Body of pancreas (tissue), 4 donors: ENCODE measurements around the gene ZNF439. TPM values are rescaled to one million over a fixed set of nuclear protein-coding genes. Genes with fewer than 3 reads are reported as not detected.
"Not testable (repeated sequence)": the region's sequence is repeated elsewhere in the genome, so short reads cannot be mapped to it uniquely, and the experiment has no call there.

Experiments used
- ATAC-seq: fragments of 150-250 bp; one replicate; pipeline ENCODE4 v1.9.1; 2016
- DNase-seq, 4 donors: peaks; one replicate each; pipeline ENCODE4 v3.0.0-alpha.2; 2019
- H3K27ac ChIP-seq, 4 donors: fragments of 200-600 bp; sonication (generic); 1 replicate in 3 of 4; 2 replicates in 1 of 4; pipeline versions ENCODE4 v1.5.1 to v1.6.1; 2016 to 2019; ENCODE audit warnings: mild to moderate bottlenecking in 1 of 4, mixed read lengths in 1 of 4, moderate library complexity in 1 of 4
- H3K27me3 ChIP-seq, 2 donors: fragments of 200-600 bp; sonication (generic); one replicate each; pipeline ENCODE4 v1.6.0; 2016; ENCODE audit warnings: mild to moderate bottlenecking in 1 of 2
- H3K36me3 ChIP-seq, 2 donors: fragments of 200-600 bp; sonication (generic); replicated peaks in 1 of 2; 2 replicates each; pipeline ENCODE4 v1.5.1; 2016; ENCODE audit warnings: low read depth in 2 of 2; ENCODE audit not compliant: insufficient read depth in 1 of 2
- H3K4me1 ChIP-seq: fragments of 200-600 bp; sonication (generic); one replicate; pipeline ENCODE4 v1.6.0; 2016
- H3K4me3 ChIP-seq, 2 donors: fragments of 200-600 bp; sonication (generic); 1 replicate in 1 of 2; 2 replicates in 1 of 2; pipeline ENCODE4 v1.5.1; 2016 to 2019
- H3K9me3 ChIP-seq, 3 donors: fragments of 200-600 bp; sonication (generic); 1 replicate in 2 of 3; 2 replicates in 1 of 3; pipeline ENCODE4 v1.5.1; 2016
- CTCF ChIP-seq, 7 experiments: fragments of 450-650 bp in 4 of 7; fragments of 200-600 bp in 3 of 7; sonication (generic) in 3 of 7; IDR thresholded peaks; one replicate each; pipeline ENCODE4 v1.5.1; 2016 to 2019; ENCODE audit warnings: antibody characterized with exemption in 7 of 7
- POLR2A ChIP-seq, 3 donors: fragments of 450-650 bp; IDR thresholded peaks; one replicate each; pipeline ENCODE4 v1.6.1; 2016; ENCODE audit warnings: antibody characterized with exemption in 3 of 3, mild to moderate bottlenecking in 2 of 3
- WGBS, 2 donors: methylation state at CpG; one replicate each; pipeline ENCODE4 v1.1.5; 2017; 5-methylcytosine and 5-hydroxymethylcytosine counted together
- intact Hi-C: fragments of 100-400 bp; cut with DNase I; formaldehyde crosslinking; loops from one replicate; pipeline ENCODE4 v1.15.1; 2023
- total RNA-seq, 2 donors: library from RNA; depleted of rRNA; stranded (reverse); fragments of >200 nt; gene quantifications; one replicate each; pipeline ENCODE4 v1.1.0, GENCODE V29; 2016

ZNF439 gene
- total RNA-seq, 2 donors from 2014 or later: 4.4 to 7.9 TPM

- peaks cover 31% of the 10 kb centered on the region for H3K4me1 ChIP-seq
- DNase-seq: peak in 1 of 4 donors; percentile 14
- TF ChIP-seq POLR2A (IDR thresholded peaks at IDR 0.05): peak in 2 of 3 donors; percentile 7 to 10
- intact Hi-C loops: loop anchor here (10.0 kb wide), 2 partner anchors 95 to 245 kb away; no protein-coding TSS in a partner anchor
- 57 to 71% methylated on average over 6 of the region's 6 CpGs for WGBS, 2 donors
- not testable (repeated sequence) for H3K27me3 ChIP-seq, ATAC-seq, H3K36me3 ChIP-seq, H3K9me3 ChIP-seq, H3K4me3 ChIP-seq
- H3K27ac ChIP-seq: peak overlapping the region; percentile 9 to 96 (median 96)
Observed at GRCh38 chr19:11889901-11890300, 41.4 kb downstream of the ZNF439 start.

GRCh38 chr19:11890634-11891033 lies 42.1 kb downstream of the ZNF439 start:
- Histone ChIP-seq H3K4me3 (no peak overlapping the region), H3K27me3 (no peaks in the 10 kb centered on the region), H3K4me1 (peaks cover 31% of the 10 kb centered on the region), H3K27ac (peak overlapping the region in 3 of 4 donors; percentile 95 to 96 (median 96)), H3K36me3 (no peaks in the 10 kb centered on the region), H3K9me3 (no peaks in the 10 kb centered on the region)
- DNase-seq: no peak
- intact Hi-C loops: no loop called here
- TF ChIP-seq CTCF (IDR thresholded peaks at IDR 0.05) (no peak), POLR2A (IDR thresholded peaks at IDR 0.05) (no peak)
- no peak for ATAC-seq
- WGBS, 2 donors: 87 to 97% methylated on average over 5 of the region's 5 CpGs

GRCh38 chr19:11894851-11895250 lies 46.3 kb downstream of the ZNF439 start:
- Histone ChIP-seq H3K4me3 (no peak overlapping the region), H3K9me3 (peaks cover 0 to 18% (median 0%) of the 10 kb centered on the region in 3 donors), H3K27ac (no peak overlapping the region), H3K4me1 (peaks cover 12% of the 10 kb centered on the region), H3K27me3 (no peaks in the 10 kb centered on the region), H3K36me3 (no peaks in the 10 kb centered on the region)
- intact Hi-C loops: no loop called here
- no peak for TF ChIP-seq CTCF (IDR thresholded peaks at IDR 0.05)
- TF ChIP-seq POLR2A (IDR thresholded peaks at IDR 0.05): no peak
- WGBS, 2 donors: 94 to 98% methylated on average over 6 of the region's 6 CpGs
- no peak for ATAC-seq
- DNase-seq: no peak

- ATAC-seq (no peak), DNase-seq (no peak)
- Histone ChIP-seq H3K4me3 (no peak overlapping the region), H3K36me3 (peaks cover 19 to 20% of the 10 kb centered on the region in 2 donors), H3K4me1 (no peaks in the 10 kb centered on the region), H3K9me3 (peaks cover 0 to 85% (median 15%) of the 10 kb centered on the region in 3 donors), H3K27ac (no peak overlapping the region), H3K27me3 (no peaks in the 10 kb centered on the region)
- intact Hi-C loops: no loop called here
- 93 to 98% methylated on average over 3 of the region's 3 CpGs for WGBS, 2 donors
- TF ChIP-seq POLR2A (IDR thresholded peaks at IDR 0.05) (no peak), CTCF (IDR thresholded peaks at IDR 0.05) (no peak)
Observed at GRCh38 chr19:11902228-11902627, 53.7 kb downstream of the ZNF439 start.

- no peak overlapping the region for H3K27ac ChIP-seq
- no peaks in the 10 kb centered on the region for H3K27me3 ChIP-seq
- peaks cover 0 to 80% (median 15%) of the 10 kb centered on the region in 3 donors for H3K9me3 ChIP-seq
- 90 to 96% methylated on average over 3 of the region's 3 CpGs for WGBS, 2 donors
- no peaks in the 10 kb centered on the region for H3K4me1 ChIP-seq
- no peak for TF ChIP-seq CTCF (IDR thresholded peaks at IDR 0.05)
- no peak for TF ChIP-seq POLR2A (IDR thresholded peaks at IDR 0.05)
- ATAC-seq (no peak), DNase-seq (no peak)
- intact Hi-C loops: no loop called here
- no peak overlapping the region for H3K4me3 ChIP-seq
- peaks cover 19 to 20% of the 10 kb centered on the region in 2 donors for H3K36me3 ChIP-seq
Observed at GRCh38 chr19:11905928-11906327, 57.4 kb downstream of the ZNF439 start.

- H3K27me3 ChIP-seq, H3K4me3 ChIP-seq, H3K36me3 ChIP-seq, DNase-seq, ATAC-seq, H3K4me1 ChIP-seq, H3K27ac ChIP-seq, intact Hi-C loops: not testable (repeated sequence)
- H3K9me3 ChIP-seq: peaks cover 0 to 60% (median under 1%) of the 10 kb centered on the region in 3 donors
- WGBS, 2 donors: 86 to 100% methylated on average over 1 of the region's 1 CpG
Observed at GRCh38 chr19:11911937-11912336, 63.4 kb downstream of the ZNF439 start.

- H3K4me3 ChIP-seq, H3K4me1 ChIP-seq, H3K27me3 ChIP-seq, ATAC-seq, DNase-seq, H3K36me3 ChIP-seq, intact Hi-C loops, H3K27ac ChIP-seq: not testable (repeated sequence)
- peaks cover 0 to 38% (median 0%) of the 10 kb centered on the region in 3 donors for H3K9me3 ChIP-seq
- WGBS, 2 donors: 81 to 93% methylated on average over 4 of the region's 4 CpGs
Observed at GRCh38 chr19:11914417-11915051, 66.0 kb downstream of the ZNF439 start.
